ENCODE measurements around the gene LDHAL6A. TPM values are rescaled to one million over a fixed set of nuclear protein-coding genes. Genes with fewer than 3 reads are reported as not detected.

Gene LDHAL6A
- total and polyA plus RNA-seq, 2 of the 13 experiments (the other 11 are each of a cell fraction or from before 2014, with no cell fraction given): not detected

GRCh38 chr11:18521122-18521521 is 65.5 kb downstream of the LDHAL6A start:
- 0 out of 2 replicates have a peak, but pooled peaks cover 2% of the 10 kb centered on the region for H4K20me1 ChIP-seq (ENCODE audit: insufficient read depth, low read length)
- in situ Hi-C loops (cut with HindIII; ENCODE audit: extremely low pct_ligation_motif_present, low pct_unique_long_range_greater_than_20kb) (no loop called here), intact Hi-C loops (cut with micrococcal nuclease; ENCODE audit: unreplicated experiment) (loop anchor here (10.0 kb wide), 1 partner anchor 126 kb away; the partner anchor contains the start of gene LDHA)
- 100% methylated on average over 3 of the region's 3 CpGs for WGBS (ENCODE audit: low lambda C conversion rate)
- H3K4me3 ChIP-seq (replicated peaks in 1 of 3; ENCODE audit: insufficient read depth in 1 of 3, low read depth in 2 of 3, low read length in 3 of 3): no peak overlapping the region
- no TSS peak for BruUV-seq (replicated peaks)
- CTCF ChIA-PET (ENCODE audit: low intra/inter-chr PET ratio, low total read pairs): no interaction called here
- no peak for ATAC-seq
- H3K9me3 ChIP-seq (ENCODE audit: low read length): no peaks in the 10 kb centered on the region
- H3K9ac ChIP-seq (ENCODE audit: insufficient read depth, low read depth, low read length): no peak overlapping the region
- no peak overlapping the region for H3K27ac ChIP-seq (ENCODE audit: extremely low read length, insufficient read depth, low read length)
- no peaks in the 10 kb centered on the region; a peak in 1 of 5 replicates for H3K27me3 ChIP-seq (ENCODE audit: control insufficient read depth in 1 of 2, insufficient read depth in 2 of 2, low read length in 2 of 2)
- H3K36me3 ChIP-seq (replicated peaks in 1 of 2; ENCODE audit: control insufficient read depth in 1 of 2, insufficient read depth in 2 of 2, low read length in 2 of 2): peaks cover 1 to 3% of the 10 kb centered on the region in 2 experiments; a peak in 1 of 5 replicates
- TF ChIP-seq ZSCAN22 (CRISPR knock-in tag; IDR thresholded peaks at IDR 0.05): no peak
- peak; percentile 97 for TF ChIP-seq MAFF (IDR thresholded peaks at IDR 0.05; ENCODE audit: low read depth, low read length)
- peak; percentile 95 to 97 for TF ChIP-seq MAFK (conservative IDR thresholded peaks at IDR 0.05 in 1 of 2, IDR thresholded peaks at IDR 0.05 in 1 of 2; ENCODE audit: low read length in 2 of 2)
- no peak for TF ChIP-seq ZNF616 (CRISPR knock-in tag; IDR thresholded peaks at IDR 0.05; ENCODE audit: low read depth)
- TF ChIP-seq KMT2A (CRISPR knock-in tag; IDR thresholded peaks at IDR 0.05): no peak
- TF ChIP-seq U2AF2 (IDR thresholded peaks at IDR 0.05; ENCODE audit: low read depth, low read length): no peak
- TF ChIP-seq PRPF4 (IDR thresholded peaks at IDR 0.05; ENCODE audit: low read depth, low read length, poor library complexity, severe bottlenecking): no peak
- no peak for DNase-seq (ENCODE audit: low spot score)
- POLR2A ChIA-PET: interaction anchor here (0.7 to 2.5 kb wide), 3 partner anchors 74 to 199 kb away, joined by 3 to 7 read pairs (median 3); partner anchors contain the start of gene HPS5
- no peak overlapping the region for H2AFZ ChIP-seq (ENCODE audit: low read length)
- peaks cover 30% of the 10 kb centered on the region for H3K79me2 ChIP-seq (ENCODE audit: insufficient read depth, low read length)
- no peak overlapping the region for H3K4me2 ChIP-seq (ENCODE audit: low read depth, low read length)
- H3K4me1 ChIP-seq (ENCODE audit: insufficient read depth, low read length): peaks cover 32% of the 10 kb centered on the region
- no peak for FAIRE-seq

GRCh38 chr11:18522388-18522787 is 66.7 kb downstream of the LDHAL6A start:
- WGBS (ENCODE audit: low lambda C conversion rate): 72% methylated on average over 4 of the region's 4 CpGs
- Histone ChIP-seq H3K9ac (ENCODE audit: insufficient read depth, low read depth, low read length) (no peak overlapping the region), H3K4me3 (replicated peaks in 1 of 3; ENCODE audit: insufficient read depth in 1 of 3, low read depth in 2 of 3, low read length in 3 of 3) (no peak overlapping the region), H3K27ac (ENCODE audit: extremely low read length, insufficient read depth, low read length) (no peak overlapping the region), H3K4me1 (ENCODE audit: insufficient read depth, low read length) (peaks cover 32% of the 10 kb centered on the region), H3K27me3 (ENCODE audit: control insufficient read depth in 1 of 2, insufficient read depth in 2 of 2, low read length in 2 of 2) (no peaks in the 10 kb centered on the region; a peak in 1 of 5 replicates), H4K20me1 (ENCODE audit: insufficient read depth, low read length) (0 out of 2 replicates have a peak, but pooled peaks cover 2% of the 10 kb centered on the region), H2AFZ (ENCODE audit: low read length) (no peak overlapping the region), H3K36me3 (replicated peaks in 1 of 2; ENCODE audit: control insufficient read depth in 1 of 2, insufficient read depth in 2 of 2, low read length in 2 of 2) (peaks cover 1 to 3% of the 10 kb centered on the region in 2 experiments; a peak in 1 of 5 replicates), H3K9me3 (ENCODE audit: low read length) (no peaks in the 10 kb centered on the region), H3K79me2 (ENCODE audit: insufficient read depth, low read length) (peaks cover 36% of the 10 kb centered on the region), H3K4me2 (ENCODE audit: low read depth, low read length) (no peak overlapping the region)
- ChIA-PET CTCF (ENCODE audit: low intra/inter-chr PET ratio, low total read pairs) (no interaction called here), POLR2A (interaction anchor here (0.8 to 2.5 kb wide), 2 partner anchors 114 to 127 kb away, joined by 3 to 7 read pairs; no protein-coding TSS in a partner anchor)
- TF ChIP-seq ZFP82 (CRISPR knock-in tag; IDR thresholded peaks at IDR 0.05; ENCODE audit: borderline replicate concordance): no peak
- TF ChIP-seq FOSL2 (CRISPR knock-in tag; IDR thresholded peaks at IDR 0.05): no peak
- TF ChIP-seq MTF1 (CRISPR knock-in tag; IDR thresholded peaks at IDR 0.05): no peak
- TF ChIP-seq ZNF652 (CRISPR knock-in tag; IDR thresholded peaks at IDR 0.05; ENCODE audit: borderline replicate concordance, low read depth): peak; percentile 60
- ATAC-seq (no peak), FAIRE-seq (no peak), DNase-seq (ENCODE audit: low spot score) (peak; percentile 20)
- in situ Hi-C loops (cut with HindIII; ENCODE audit: extremely low pct_ligation_motif_present, low pct_unique_long_range_greater_than_20kb) (no loop called here), intact Hi-C loops (cut with micrococcal nuclease; ENCODE audit: unreplicated experiment) (loop anchor here (10.0 kb wide), 1 partner anchor 128 kb away; the partner anchor contains the start of gene LDHA)
- no TSS peak for BruUV-seq (replicated peaks)

Measured in HepG2 (cell line).